ENCODE results near the gene FSTL3.

GRCh38 chr19:677201-677600 lies 1.0 kb downstream of the FSTL3 start:
- no peak for TF ChIP-seq YY1 (IDR thresholded peaks at IDR 0.05; ENCODE audit: insufficient read depth, insufficient replicate concordance, low read depth, low read length)
- TF ChIP-seq CENPX (CRISPR knock-in tag; IDR thresholded peaks at IDR 0.05): no peak
- TF ChIP-seq, protein P1, sequence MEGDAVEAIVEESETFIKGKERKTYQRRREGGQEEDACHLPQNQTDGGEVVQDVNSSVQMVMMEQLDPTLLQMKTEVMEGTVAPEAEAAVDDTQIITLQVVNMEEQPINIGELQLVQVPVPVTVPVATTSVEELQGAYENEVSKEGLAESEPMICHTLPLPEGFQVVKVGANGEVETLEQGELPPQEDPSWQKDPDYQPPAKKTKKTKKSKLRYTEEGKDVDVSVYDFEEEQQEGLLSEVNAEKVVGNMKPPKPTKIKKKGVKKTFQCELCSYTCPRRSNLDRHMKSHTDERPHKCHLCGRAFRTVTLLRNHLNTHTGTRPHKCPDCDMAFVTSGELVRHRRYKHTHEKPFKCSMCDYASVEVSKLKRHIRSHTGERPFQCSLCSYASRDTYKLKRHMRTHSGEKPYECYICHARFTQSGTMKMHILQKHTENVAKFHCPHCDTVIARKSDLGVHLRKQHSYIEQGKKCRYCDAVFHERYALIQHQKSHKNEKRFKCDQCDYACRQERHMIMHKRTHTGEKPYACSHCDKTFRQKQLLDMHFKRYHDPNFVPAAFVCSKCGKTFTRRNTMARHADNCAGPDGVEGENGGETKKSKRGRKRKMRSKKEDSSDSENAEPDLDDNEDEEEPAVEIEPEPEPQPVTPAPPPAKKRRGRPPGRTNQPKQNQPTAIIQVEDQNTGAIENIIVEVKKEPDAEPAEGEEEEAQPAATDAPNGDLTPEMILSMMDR (CRISPR knock-in tag; IDR thresholded peaks at IDR 0.05): no peak
- TF ChIP-seq CEBPB (IDR thresholded peaks at IDR 0.05; ENCODE audit: borderline replicate concordance, low read depth, low read length): no peak
- no peak for TF ChIP-seq ZBTB39 (CRISPR knock-in tag; IDR thresholded peaks at IDR 0.05)
- TF ChIP-seq SIN3A (IDR thresholded peaks at IDR 0.05; ENCODE audit: borderline replicate concordance, low read depth, low read length): peak; percentile 24; the same call in 1 of the 2 replicates
- no peak for TF ChIP-seq TFAP4 (IDR thresholded peaks at IDR 0.05; ENCODE audit: borderline replicate concordance, low read depth)

Data from HepG2 (cell line).